ENCODE data around the gene CDYL. TPM values are rescaled to one million over a fixed set of nuclear protein-coding genes. Genes with fewer than 3 reads are reported as not detected.

CDYL gene
- total RNA-seq, 6 experiments from 2014 or later: 28.4 to 34.8 (median 33.8) TPM

- H3K9me3 Mint-ChIP-seq: no peaks in the 10 kb centered on the region
- H3K4me3 Mint-ChIP-seq: no peak overlapping the region
- no peaks in the 10 kb centered on the region for H3K27me3 Mint-ChIP-seq (ENCODE audit: insufficient read depth)
- peak; percentile 35 for TF ChIP-seq CTCF (IDR thresholded peaks at IDR 0.05)
- DNase-seq: no peak
- no peak overlapping the region for H3K27ac Mint-ChIP-seq
- peaks cover 18% of the 10 kb centered on the region for H3K36me3 Mint-ChIP-seq (ENCODE audit: low read depth)
- peaks cover 45% of the 10 kb centered on the region for H3K4me1 Mint-ChIP-seq (ENCODE audit: low read depth)
Observed at GRCh38 chr6:4912559-4912958, 136.4 kb downstream of the CDYL start.

- Mint-ChIP-seq H3K9me3 (no peaks in the 10 kb centered on the region), H3K4me1 (ENCODE audit: low read depth) (peaks cover 32% of the 10 kb centered on the region), H3K36me3 (ENCODE audit: low read depth) (peaks cover 14% of the 10 kb centered on the region), H3K4me3 (no peak overlapping the region), H3K27me3 (ENCODE audit: insufficient read depth) (no peaks in the 10 kb centered on the region), H3K27ac (0 out of 2 replicates have a peak overlapping the region, but pooled peaks have one; percentile 32)
- TF ChIP-seq CTCF (IDR thresholded peaks at IDR 0.05): no peak
- no peak for DNase-seq
Observed at GRCh38 chr6:4913705-4914419, 137.7 kb downstream of the CDYL start.

- TF ChIP-seq CTCF (IDR thresholded peaks at IDR 0.05): no peak
- peak overlapping the region; percentile 28; the same call in 1 of the 2 replicates for H3K4me3 Mint-ChIP-seq
- H3K9me3 Mint-ChIP-seq: no peaks in the 10 kb centered on the region
- H3K27ac Mint-ChIP-seq: peak overlapping the region; percentile 80
- H3K4me1 Mint-ChIP-seq (ENCODE audit: low read depth): peaks cover 26% of the 10 kb centered on the region
- DNase-seq: peak; percentile 83
- H3K36me3 Mint-ChIP-seq (ENCODE audit: low read depth): 0 out of 2 replicates have a peak, but pooled peaks cover 8% of the 10 kb centered on the region
- no peaks in the 10 kb centered on the region for H3K27me3 Mint-ChIP-seq (ENCODE audit: insufficient read depth)
Observed at GRCh38 chr6:4914420-4915159, 138.4 kb downstream of the CDYL start.

GRCh38 chr6:4916954-4917561 lies 140.9 kb downstream of the CDYL start:
- H3K36me3 Mint-ChIP-seq (ENCODE audit: low read depth): no peaks in the 10 kb centered on the region
- no peak for TF ChIP-seq CTCF (IDR thresholded peaks at IDR 0.05)
- H3K4me3 Mint-ChIP-seq: no peak overlapping the region
- H3K27ac Mint-ChIP-seq: peak overlapping the region; percentile 5; the same call in 1 of the 2 replicates
- H3K4me1 Mint-ChIP-seq (ENCODE audit: low read depth): peaks cover 39% of the 10 kb centered on the region
- H3K9me3 Mint-ChIP-seq: no peaks in the 10 kb centered on the region
- no peak for DNase-seq
- H3K27me3 Mint-ChIP-seq (ENCODE audit: insufficient read depth): no peaks in the 10 kb centered on the region; the same call in 1 of the 2 replicates

- Mint-ChIP-seq H3K27ac (no peak overlapping the region), H3K36me3 (ENCODE audit: low read depth) (no peaks in the 10 kb centered on the region), H3K9me3 (no peaks in the 10 kb centered on the region), H3K4me1 (ENCODE audit: low read depth) (peaks cover 13% of the 10 kb centered on the region), H3K4me3 (no peak overlapping the region), H3K27me3 (ENCODE audit: insufficient read depth) (no peaks in the 10 kb centered on the region; the same call in 1 of the 2 replicates)
- DNase-seq: no peak
- no peak for TF ChIP-seq CTCF (IDR thresholded peaks at IDR 0.05)
Observed at GRCh38 chr6:4920914-4921410, 144.8 kb downstream of the CDYL start.

All from HFFc6 (cell line).